NCI-H82 (cell line): ENCODE data around the gene SLC2A2.

ENCODE experiments used
- DNase-seq: peaks from one replicate; lab custom pipeline; 2025; lab: John Stamatoyannopoulos, UW

SLC2A2 gene

GRCh38 chr3:171026597-171027293 lies at the start of gene SLC2A2:
TSS of gene SLC2A2 (minus strand) at chr3:171026720. CDS start at chr3:171026670, 50 bp downstream.
- peak; percentile 9 for DNase-seq

GRCh38 chr3:171072432-171072831 lies 45.9 kb upstream of the SLC2A2 start:
- DNase-seq = no peak

DNA sequence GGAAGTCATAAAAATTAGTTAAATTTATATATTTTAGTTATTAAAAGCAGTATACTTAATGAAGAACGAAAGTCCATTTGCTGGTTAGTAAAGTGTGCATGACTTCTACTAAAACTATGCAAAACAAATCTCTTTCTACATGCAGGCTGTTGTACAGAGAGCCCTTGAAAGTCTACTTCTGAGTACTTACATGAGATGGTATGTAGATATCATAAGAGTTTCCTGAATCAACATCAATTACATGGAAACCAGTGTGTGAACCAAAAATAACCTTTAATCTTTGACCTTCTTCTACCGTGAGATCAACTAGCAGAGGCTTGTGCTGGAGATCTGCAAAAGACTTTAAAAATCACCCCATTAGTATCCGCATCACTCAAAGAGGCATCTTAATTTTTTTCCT lies 42.1 kb upstream of the SLC2A2 start:
- no peak for DNase-seq

DNA sequence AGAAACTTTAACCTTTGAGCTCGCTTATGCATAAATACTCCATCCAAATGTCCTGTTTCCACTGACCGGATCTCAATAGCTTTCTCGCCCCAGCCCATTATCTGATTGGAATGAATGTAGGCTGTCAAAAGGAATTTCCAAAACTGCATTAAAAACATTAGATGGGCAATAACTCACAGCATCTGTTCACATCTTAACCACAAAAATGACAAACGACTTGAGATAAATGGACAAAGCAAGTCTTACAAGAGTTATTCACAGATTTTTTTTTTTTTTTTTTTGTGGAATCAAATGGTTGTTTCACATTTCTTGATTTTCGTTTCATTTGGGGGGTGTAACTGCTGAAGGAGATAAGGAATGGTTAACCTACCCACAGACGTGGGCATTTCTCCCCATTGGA lies 39.7 kb upstream of the SLC2A2 start:
- no peak for DNase-seq

- DNase-seq = no peak
Observed at GRCh38 chr3:171065732-171066131, 39.2 kb upstream of the SLC2A2 start.

DNA sequence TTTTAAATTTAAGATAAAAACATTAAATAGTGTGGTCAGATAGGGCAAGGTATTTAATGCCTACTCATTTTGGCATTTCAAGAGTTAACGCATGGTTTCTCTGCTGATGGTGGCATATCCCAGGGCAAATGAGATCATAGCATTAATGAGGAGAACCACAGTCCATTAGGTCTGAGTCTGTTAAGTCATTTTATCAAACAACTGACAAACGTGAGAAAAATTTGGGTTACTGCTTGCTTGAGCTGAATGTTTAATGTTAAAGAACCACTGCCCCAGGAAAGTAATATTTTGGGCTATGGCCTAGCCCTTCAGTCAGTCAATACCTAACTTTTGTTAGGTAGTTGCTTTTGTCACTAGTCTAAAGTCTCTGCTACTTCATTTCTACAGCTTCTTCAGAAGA lies 37.9 kb upstream of the SLC2A2 start:
- DNase-seq = no peak

DNA sequence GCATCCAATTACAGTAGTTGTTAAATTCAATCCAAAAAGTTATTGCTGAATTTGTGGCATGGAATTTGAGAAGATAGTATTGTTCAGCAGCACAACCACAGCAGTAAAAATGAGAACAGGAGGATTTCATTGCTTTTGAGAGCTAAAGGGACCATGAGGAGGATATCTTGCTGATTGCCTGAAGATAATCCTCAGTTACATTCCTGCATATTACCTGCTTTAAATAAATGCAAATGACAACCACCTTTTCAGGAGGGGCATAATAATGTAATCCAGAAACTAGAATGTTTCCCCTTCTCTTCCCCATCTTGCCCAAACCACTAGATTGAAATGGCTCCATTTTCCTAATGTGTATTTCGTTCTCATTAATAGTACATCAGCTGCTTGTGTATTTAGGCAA lies 35.2 kb upstream of the SLC2A2 start:
- DNase-seq = no peak

DNA sequence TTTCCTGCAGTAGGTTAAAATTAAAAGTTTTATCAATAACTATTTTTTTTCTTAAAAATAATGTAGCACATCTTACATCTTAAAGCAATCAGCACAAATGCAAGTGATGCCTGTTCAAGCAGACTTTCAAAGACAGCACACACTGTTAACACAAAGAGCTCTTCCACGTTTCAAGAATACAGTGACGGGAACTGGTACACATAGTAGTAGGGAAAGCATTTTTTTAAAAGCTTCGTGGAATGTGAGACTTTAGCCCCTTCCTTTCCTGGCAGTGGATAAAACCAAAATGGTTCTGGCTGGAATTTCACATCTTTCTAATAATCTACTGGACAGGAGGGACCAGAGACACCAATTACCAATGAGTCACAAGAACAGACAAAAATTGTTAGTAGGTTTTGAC lies 33.5 kb upstream of the SLC2A2 start:
- DNase-seq = no peak

GRCh38 chr3:171058873-171059603 lies 32.5 kb upstream of the SLC2A2 start:
- DNase-seq = no peak

GRCh38 chr3:171058058-171058457 lies 31.5 kb upstream of the SLC2A2 start:
- DNase-seq = no peak

GRCh38 chr3:171057072-171057471 lies 30.6 kb upstream of the SLC2A2 start:
- DNase-seq = no peak

DNA sequence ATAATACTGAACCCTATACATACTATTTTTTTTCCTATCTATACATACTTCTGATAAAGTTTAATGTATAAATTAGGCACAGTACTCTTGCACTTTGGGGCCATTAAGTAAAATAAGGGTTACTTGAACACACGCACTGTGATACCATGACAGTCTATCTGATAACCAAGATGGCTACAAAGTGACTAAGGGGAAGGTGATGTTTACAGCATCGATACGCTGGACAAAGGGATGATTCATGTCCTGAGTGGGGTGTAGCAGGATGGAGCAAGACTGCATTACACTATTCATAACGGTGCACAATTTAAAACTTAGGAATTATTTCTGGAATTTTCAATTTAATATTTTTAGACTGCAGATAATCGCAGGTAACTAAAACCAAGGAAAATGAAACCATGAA lies 30.0 kb upstream of the SLC2A2 start:
- DNase-seq = no peak

DNA sequence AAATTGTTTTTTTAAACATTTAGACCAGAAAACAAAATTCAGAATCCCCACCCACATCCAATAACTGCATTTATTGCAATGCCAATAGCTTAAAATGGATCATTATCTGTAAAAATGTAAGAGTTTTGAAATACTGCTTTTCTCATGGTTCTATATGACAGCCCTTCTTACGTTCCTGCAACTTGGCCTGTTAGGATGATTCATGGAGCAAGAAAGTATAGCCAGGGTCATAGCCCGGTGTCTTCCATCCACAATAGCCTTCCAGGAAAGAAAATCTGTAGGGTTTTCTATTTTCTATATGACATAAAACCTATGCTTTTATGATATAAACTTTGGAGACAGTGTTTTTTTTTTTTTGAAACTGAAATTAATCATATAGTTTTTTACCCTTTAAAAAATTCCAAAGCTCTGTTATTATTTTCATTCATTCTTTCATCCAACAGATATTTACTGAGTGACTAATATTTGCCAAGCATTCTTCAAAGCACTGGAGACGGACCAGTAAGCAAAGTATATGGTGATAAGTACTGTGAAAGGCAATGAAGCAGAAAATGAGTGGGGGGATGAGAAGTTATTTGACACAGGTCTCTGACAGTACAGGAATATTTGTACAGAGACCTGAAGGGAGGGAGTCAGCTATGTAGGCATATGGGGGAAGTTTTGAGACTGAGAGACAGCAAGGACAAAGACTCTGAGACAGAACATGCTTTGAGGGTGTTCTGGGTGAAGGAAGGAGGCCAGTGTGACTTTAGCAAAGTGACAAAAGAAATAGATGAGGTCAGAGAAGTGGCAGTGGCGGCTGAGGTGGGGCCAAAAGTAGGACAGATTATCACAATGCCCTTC lies 29.0 kb upstream of the SLC2A2 start:
- DNase-seq = no peak

GRCh38 chr3:171054921-171055320 lies 28.4 kb upstream of the SLC2A2 start:
- no peak for DNase-seq

GRCh38 chr3:171054231-171054630 lies 27.7 kb upstream of the SLC2A2 start:
- DNase-seq = no peak

DNA sequence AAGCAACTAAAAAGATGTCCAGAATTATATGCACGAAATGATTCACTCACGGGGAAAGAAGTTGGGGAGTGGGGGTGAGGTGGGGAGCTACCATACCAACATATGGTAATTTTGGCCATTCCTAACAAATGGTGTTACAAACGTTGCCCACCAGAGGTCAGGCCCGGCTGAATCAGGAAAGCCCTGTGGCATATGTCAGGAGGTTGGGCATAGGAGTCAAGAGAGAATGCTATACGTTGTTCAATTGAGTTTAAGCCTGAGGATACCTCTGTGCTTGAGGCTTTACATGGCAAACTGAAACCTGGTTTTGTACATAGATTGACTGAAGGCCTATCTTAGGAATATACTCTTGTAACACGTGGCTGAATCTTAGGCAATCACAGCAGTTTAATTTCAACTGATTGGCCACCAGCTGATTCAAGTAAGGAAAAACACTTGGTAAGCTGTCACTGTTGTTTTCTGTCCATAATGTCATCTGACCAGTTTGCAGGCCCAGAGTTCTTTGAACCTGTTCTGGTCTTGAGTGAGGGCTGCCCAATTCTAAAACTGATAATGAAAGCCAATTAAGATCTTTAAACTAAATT lies 23.4 kb upstream of the SLC2A2 start:
- DNase-seq = peak; percentile 89

- no peak for DNase-seq
Observed at GRCh38 chr3:171046760-171047159, 20.2 kb upstream of the SLC2A2 start.

DNA sequence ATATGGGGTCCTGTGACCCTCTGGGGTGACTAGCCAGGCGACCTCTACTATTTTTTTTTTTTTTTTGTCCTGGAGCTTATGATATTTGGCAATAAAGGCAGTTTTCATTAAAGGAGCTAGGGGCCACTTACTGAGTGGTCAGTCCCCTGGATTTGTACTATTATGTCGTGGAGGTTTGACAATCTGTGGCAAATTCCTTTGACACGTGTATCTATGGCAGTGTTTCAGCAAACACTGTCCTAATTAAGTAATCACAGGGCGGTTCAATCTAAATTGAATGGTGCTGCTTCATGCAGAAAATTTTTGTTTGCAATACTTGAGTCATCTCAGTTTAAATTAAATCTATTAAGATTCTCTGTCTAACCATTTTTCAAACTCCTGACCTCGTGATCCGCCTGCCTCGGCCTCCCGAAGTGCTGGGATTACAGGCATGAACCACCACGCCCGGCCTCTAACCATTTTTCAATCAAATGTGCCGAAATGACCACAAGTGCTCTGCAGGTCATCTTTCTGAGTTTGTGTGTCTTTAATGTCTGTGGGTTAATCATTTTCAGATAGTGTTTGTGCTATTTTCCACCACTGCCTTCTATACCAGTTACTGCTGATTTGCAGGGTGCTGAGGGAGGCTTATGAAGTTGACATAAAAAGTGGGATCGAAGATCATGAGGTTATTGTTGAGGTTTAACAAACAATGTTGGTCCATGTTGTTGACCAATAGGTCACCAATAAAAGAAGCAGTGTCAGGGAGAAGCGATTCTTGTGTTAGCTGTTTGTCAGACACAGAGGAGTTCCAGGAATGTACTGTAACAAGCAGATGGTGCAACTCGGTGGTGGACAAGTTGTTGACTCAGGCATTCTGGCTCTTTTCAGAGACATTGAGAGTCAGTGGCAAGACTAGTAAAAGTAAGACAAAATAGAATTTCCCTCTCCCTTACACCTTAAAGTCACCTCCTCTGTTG lies 18.6 kb upstream of the SLC2A2 start:
- DNase-seq = no peak

DNA sequence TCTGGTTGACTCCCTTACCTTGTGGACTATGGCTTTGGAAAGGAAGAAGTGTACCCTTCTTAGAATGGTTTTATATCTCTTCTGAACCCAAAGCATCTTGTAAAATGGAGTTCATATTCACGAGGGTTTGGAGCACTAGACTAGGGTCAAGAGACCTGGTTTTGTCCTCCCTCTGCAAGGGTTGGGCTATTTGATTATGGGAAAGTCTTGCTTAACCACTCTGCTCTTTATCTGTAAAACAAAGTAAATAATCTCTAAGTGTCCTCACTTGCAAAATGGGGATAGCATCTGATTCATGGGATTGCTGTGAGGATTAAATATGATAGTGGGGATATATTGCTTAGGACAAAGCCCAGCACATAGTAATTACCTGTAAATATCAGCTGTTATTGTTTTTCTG lies 17.9 kb upstream of the SLC2A2 start:
- DNase-seq = no peak

- DNase-seq = no peak
Observed at GRCh38 chr3:171039674-171040073, 13.2 kb upstream of the SLC2A2 start.

DNA sequence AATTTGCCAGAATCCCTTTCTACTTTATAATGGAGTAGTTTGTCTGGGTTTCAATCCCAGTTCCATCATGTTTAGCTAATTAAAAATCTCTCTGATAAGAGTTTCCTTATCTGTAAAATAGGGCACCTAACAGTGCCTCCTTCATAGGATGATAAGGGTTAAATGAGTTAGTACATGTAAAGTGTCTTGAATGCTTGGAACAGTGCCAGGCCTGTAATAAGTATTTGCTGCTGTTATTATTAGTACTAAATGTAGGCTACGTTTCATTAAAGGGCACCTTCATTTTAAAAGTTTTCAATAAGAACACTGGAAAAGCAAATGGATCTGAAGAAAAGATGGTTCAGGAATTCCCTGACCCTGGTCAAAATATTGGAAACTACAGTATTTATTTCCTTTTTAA lies 11.8 kb upstream of the SLC2A2 start:
- DNase-seq = peak; percentile 11
